GM23338 (cell line): ENCODE results near the gene RNF182. TPM values are rescaled to one million over a fixed set of nuclear protein-coding genes. Genes with fewer than 3 reads are reported as not detected.

ENCODE experiments used
- ATAC-seq: fragments of 200-7000 bp; cut with Tn5 transposase; 3 replicates; pipeline ENCODE4 v1.9.1; 2020
- DNase-seq: peaks from one replicate; pipeline ENCODE4 v3.0.0-alpha.2; 2015; ENCODE audit warnings: low spot score
- H2AFZ ChIP-seq: fragments of 200-600 bp; sonication (generic); 2 replicates; pipeline ENCODE4 v1.8.0; 2016; ENCODE audit warnings: antibody characterized with exemption, mild to moderate bottlenecking, moderate library complexity
- H3F3A ChIP-seq: fragments of 200-600 bp; sonication (generic); replicated peaks from 2 replicates; pipeline ENCODE4 v1.8.0; 2017; ENCODE audit warnings: antibody characterized with exemption, mixed run types, low read depth
- H3K27ac ChIP-seq: fragments of 200-600 bp; sonication (generic); 2 replicates; pipeline ENCODE4 v1.6.1; 2016; ENCODE audit warnings: low read depth
- H3K27me3 ChIP-seq: fragments of 200-600 bp; sonication (generic); 2 replicates; pipeline ENCODE4 v1.8.0; 2016; ENCODE audit warnings: mild to moderate bottlenecking, mixed run types, moderate library complexity; ENCODE audit not compliant: insufficient read depth
- H3K36me3 ChIP-seq: fragments of 200-600 bp; sonication (generic); 2 replicates; pipeline ENCODE4 v1.8.0; 2016; ENCODE audit warnings: mild to moderate bottlenecking; ENCODE audit not compliant: insufficient read depth
- H3K4me1 ChIP-seq: fragments of 200-600 bp; sonication (generic); 2 replicates; pipeline ENCODE4 v1.8.0; 2016; ENCODE audit warnings: mild to moderate bottlenecking, moderate library complexity; ENCODE audit not compliant: insufficient read depth
- H3K4me2 ChIP-seq: fragments of 200-600 bp; sonication (generic); 2 replicates; pipeline ENCODE4 v1.7.1; 2017; ENCODE audit warnings: mixed run types
- H3K4me3 ChIP-seq: fragments of 200-600 bp; sonication (generic); 2 replicates; pipeline ENCODE4 v1.6.1; 2016; ENCODE audit warnings: mixed run types
- H3K79me2 ChIP-seq: fragments of 200-600 bp; sonication (generic); replicated peaks from 2 replicates; pipeline ENCODE4 v1.8.0; 2017; ENCODE audit warnings: mild to moderate bottlenecking; ENCODE audit not compliant: insufficient read depth
- H3K9me2 ChIP-seq: fragments of 200-600 bp; sonication (generic); 2 replicates; pipeline ENCODE4 v1.8.0; 2017; ENCODE audit not compliant: insufficient read depth
- H4K20me1 ChIP-seq: fragments of 200-600 bp; sonication (generic); replicated peaks from 2 replicates; pipeline ENCODE4 v1.8.0; 2017; ENCODE audit warnings: mild to moderate bottlenecking; ENCODE audit not compliant: insufficient read depth
- H3K27ac Mint-ChIP-seq: 2 replicates; pipeline ENCODE4 v1.8.0; 2020; ENCODE audit warnings: inconsistent platforms, mild to moderate bottlenecking, moderate library complexity, mixed read lengths
- H3K27me3 Mint-ChIP-seq: 3 replicates; pipeline ENCODE4 v1.8.0; 2022; ENCODE audit warnings: low read depth, mild to moderate bottlenecking, moderate library complexity, mixed read lengths, inconsistent platforms; ENCODE audit not compliant: insufficient read depth, poor library complexity
- H3K36me3 Mint-ChIP-seq: 3 replicates; pipeline ENCODE4 v1.8.0; 2021; ENCODE audit warnings: low read depth, mild to moderate bottlenecking, inconsistent platforms, moderate library complexity, mixed read lengths
- H3K4me1 Mint-ChIP-seq: 3 replicates; pipeline ENCODE4 v1.8.0; 2020; ENCODE audit warnings: mild to moderate bottlenecking, inconsistent platforms, mixed read lengths
- H3K4me3 Mint-ChIP-seq: 3 replicates; pipeline ENCODE4 v1.8.0; 2021; ENCODE audit warnings: moderate library complexity, mild to moderate bottlenecking, inconsistent platforms, mixed read lengths
- H3K9me3 Mint-ChIP-seq: 3 replicates; pipeline ENCODE4 v1.8.0; 2020; ENCODE audit warnings: moderate library complexity, mild to moderate bottlenecking, inconsistent platforms, mixed read lengths
- CREB1 ChIP-seq: fragments of 250-450 bp; sonication (Bioruptor Pico); IDR thresholded peaks from 2 replicates; pipeline ENCODE4 v1.5.0; 2020; ENCODE audit warnings: low read depth, mild to moderate bottlenecking, moderate library complexity
- EZH2phosphoT487 ChIP-seq: fragments of 200-600 bp; sonication (generic); IDR thresholded peaks from one replicate; pipeline ENCODE4 v1.8.1; 2018; ENCODE audit warnings: antibody characterized with exemption; ENCODE audit not compliant: unreplicated experiment
- JUNB ChIP-seq: IDR thresholded peaks from one replicate; pipeline ENCODE4 v1.6.1; 2016; ENCODE audit warnings: antibody characterized with exemption; ENCODE audit not compliant: unreplicated experiment
- NANOG ChIP-seq: IDR thresholded peaks from 2 replicates; pipeline ENCODE4 v1.6.1; 2016; ENCODE audit warnings: antibody characterized with exemption, borderline replicate concordance
- POLR2AphosphoS5 ChIP-seq: IDR thresholded peaks from 2 replicates; pipeline ENCODE4 v1.6.1; 2016; ENCODE audit warnings: antibody characterized with exemption, low read depth
- STAT1 ChIP-seq: IDR thresholded peaks from one replicate; pipeline ENCODE4 v1.6.1; 2016; ENCODE audit warnings: antibody characterized with exemption; ENCODE audit not compliant: unreplicated experiment
- ZNF114 ChIP-seq: fragments of 250-450 bp; sonication (Bioruptor Pico); IDR thresholded peaks from 2 replicates; pipeline ENCODE4 v1.5.0; 2020; ENCODE audit warnings: mild to moderate bottlenecking, moderate library complexity
- ZNF331 ChIP-seq: fragments of 250-450 bp; sonication (Bioruptor Pico); IDR thresholded peaks from 2 replicates; pipeline ENCODE4 v1.5.0; 2020; ENCODE audit warnings: low read depth, mild to moderate bottlenecking, moderate library complexity
- ZNF462 ChIP-seq: fragments of 250-450 bp; sonication (Bioruptor Pico); IDR thresholded peaks from 2 replicates; pipeline ENCODE4 v1.5.0; 2020; ENCODE audit warnings: mild to moderate bottlenecking, moderate library complexity
- polyA plus RNA-seq: library from polyadenylated mRNA; unstranded; fragments of >200 nt; fragmentation: Nextera tagmentation; extraction: Ambion mirVana; gene quantifications from 2 replicates; pipeline ENCODE4 v1.2.1, GENCODE V29; 2016
- total RNA-seq: library from RNA; depleted of rRNA; stranded (reverse); fragments of >200 nt; shearing (Covaris generic); gene quantifications from 2 replicates; pipeline ENCODE4 v1.2.3, GENCODE V29; 2014
- TF ChIP-seq, protein P1 (sequence below): IDR thresholded peaks from 2 replicates; pipeline ENCODE4 v1.6.1; 2016; ENCODE audit warnings: antibody characterized with exemption
- TF ChIP-seq, protein P2 (sequence below): IDR thresholded peaks from one replicate; pipeline ENCODE4 v1.6.1; 2018; ENCODE audit warnings: antibody characterized with exemption; ENCODE audit not compliant: unreplicated experiment

The RNF182 gene
- total and polyA plus RNA-seq, 2 experiments from 2014 or later = 3.2 to 9.8 TPM

DNA sequence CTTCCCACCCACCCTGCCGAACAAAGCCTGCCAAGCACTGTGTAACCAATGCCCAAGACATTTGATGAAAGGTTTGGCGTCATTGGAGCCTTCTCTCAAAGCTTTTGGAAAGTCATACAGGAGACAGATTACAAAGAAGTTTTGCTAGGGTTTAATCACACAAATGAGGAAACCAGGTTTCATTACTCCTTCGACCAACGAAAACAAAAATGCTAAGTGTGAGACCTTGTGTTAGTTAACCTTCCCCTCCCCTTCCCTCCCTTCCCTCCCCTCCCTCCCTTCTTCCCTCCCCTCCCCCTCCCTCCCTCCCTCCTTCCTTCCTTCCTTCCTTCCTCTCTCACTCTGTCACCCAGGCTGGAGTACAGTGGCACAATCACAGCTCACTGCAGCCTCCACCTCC, 96.7 kb downstream of the RNF182 start:
- H3K4me2 ChIP-seq = no peak overlapping the region
- no peak overlapping the region for H3K4me3 ChIP-seq
- no peak overlapping the region for H3K27ac ChIP-seq
- H3K9me2 ChIP-seq = peaks cover 8% of the 10 kb centered on the region; the same call in 1 of the 2 replicates
- no peak for DNase-seq
- Mint-ChIP-seq H3K4me3 (no peak overlapping the region), H3K27ac (no peak overlapping the region), H3K27me3 (peaks cover 10% of the 10 kb centered on the region), H3K9me3 (peaks cover 7% of the 10 kb centered on the region), H3K4me1 (peaks cover 47% of the 10 kb centered on the region), H3K36me3 (peaks cover 7% of the 10 kb centered on the region; the same call in 2 of the 3 replicates)
- peak overlapping the region; percentile 69 for H2AFZ ChIP-seq
- no peak for ATAC-seq
- H4K20me1 ChIP-seq = no peaks in the 10 kb centered on the region
- TF ChIP-seq POLR2AphosphoS5 (no peak), CREB1 (CRISPR knock-in tag) (no peak), JUNB (no peak), STAT1 (no peak), ZNF462 (CRISPR knock-in tag) (no peak), EZH2phosphoT487 (no peak), ZNF331 (CRISPR knock-in tag) (no peak), NANOG (no peak), ZNF114 (CRISPR knock-in tag) (no peak)
- TF ChIP-seq, protein P1, sequence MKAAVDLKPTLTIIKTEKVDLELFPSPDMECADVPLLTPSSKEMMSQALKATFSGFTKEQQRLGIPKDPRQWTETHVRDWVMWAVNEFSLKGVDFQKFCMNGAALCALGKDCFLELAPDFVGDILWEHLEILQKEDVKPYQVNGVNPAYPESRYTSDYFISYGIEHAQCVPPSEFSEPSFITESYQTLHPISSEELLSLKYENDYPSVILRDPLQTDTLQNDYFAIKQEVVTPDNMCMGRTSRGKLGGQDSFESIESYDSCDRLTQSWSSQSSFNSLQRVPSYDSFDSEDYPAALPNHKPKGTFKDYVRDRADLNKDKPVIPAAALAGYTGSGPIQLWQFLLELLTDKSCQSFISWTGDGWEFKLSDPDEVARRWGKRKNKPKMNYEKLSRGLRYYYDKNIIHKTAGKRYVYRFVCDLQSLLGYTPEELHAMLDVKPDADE = no peak
- TF ChIP-seq, protein P2, sequence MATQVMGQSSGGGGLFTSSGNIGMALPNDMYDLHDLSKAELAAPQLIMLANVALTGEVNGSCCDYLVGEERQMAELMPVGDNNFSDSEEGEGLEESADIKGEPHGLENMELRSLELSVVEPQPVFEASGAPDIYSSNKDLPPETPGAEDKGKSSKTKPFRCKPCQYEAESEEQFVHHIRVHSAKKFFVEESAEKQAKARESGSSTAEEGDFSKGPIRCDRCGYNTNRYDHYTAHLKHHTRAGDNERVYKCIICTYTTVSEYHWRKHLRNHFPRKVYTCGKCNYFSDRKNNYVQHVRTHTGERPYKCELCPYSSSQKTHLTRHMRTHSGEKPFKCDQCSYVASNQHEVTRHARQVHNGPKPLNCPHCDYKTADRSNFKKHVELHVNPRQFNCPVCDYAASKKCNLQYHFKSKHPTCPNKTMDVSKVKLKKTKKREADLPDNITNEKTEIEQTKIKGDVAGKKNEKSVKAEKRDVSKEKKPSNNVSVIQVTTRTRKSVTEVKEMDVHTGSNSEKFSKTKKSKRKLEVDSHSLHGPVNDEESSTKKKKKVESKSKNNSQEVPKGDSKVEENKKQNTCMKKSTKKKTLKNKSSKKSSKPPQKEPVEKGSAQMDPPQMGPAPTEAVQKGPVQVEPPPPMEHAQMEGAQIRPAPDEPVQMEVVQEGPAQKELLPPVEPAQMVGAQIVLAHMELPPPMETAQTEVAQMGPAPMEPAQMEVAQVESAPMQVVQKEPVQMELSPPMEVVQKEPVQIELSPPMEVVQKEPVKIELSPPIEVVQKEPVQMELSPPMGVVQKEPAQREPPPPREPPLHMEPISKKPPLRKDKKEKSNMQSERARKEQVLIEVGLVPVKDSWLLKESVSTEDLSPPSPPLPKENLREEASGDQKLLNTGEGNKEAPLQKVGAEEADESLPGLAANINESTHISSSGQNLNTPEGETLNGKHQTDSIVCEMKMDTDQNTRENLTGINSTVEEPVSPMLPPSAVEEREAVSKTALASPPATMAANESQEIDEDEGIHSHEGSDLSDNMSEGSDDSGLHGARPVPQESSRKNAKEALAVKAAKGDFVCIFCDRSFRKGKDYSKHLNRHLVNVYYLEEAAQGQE = no peak
- H3K4me1 ChIP-seq = peaks cover 39% of the 10 kb centered on the region
- 0 out of 2 replicates have a peak, but pooled peaks cover 2% of the 10 kb centered on the region for H3F3A ChIP-seq
- no peaks in the 10 kb centered on the region for H3K36me3 ChIP-seq
- H3K27me3 ChIP-seq = no peaks in the 10 kb centered on the region
- H3K79me2 ChIP-seq = no peaks in the 10 kb centered on the region
